ENCODE measurements around the gene DNAH11. TPM values are rescaled to one million over a fixed set of nuclear protein-coding genes. Genes with fewer than 3 reads are reported as not detected.

The DNAH11 gene
- total RNA-seq, 1 experiment from 2014 or later, result 0.39 TPM

DNA sequence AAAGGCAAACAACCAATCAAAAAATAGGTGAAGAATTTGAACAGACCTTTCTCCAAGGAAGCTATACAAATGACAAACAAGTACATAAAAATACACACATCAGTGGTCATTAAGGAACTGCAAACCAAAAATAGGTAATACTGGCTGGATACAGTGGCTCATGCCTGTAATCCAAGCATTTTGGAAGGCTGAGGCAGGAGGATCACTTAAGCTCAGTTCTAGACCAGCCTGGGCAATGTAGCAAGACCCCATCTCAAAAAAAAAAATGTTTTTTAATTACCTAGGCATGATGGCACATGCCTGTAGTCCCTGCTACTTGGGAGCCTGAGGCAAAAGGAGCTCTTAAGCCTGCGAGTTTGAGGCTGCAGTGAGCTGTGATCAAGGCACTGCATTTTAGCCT lies 383.6 kb downstream of the DNAH11 start:
- DNase-seq (ENCODE audit: low read depth, low spot score) (no peak), ATAC-seq (no peak)
- no peaks in the 10 kb centered on the region; the same call in 1 of the 2 replicates for H4K20me1 ChIP-seq (ENCODE audit: insufficient read depth)
- no TSS peak for BruUV-seq (replicated peaks)
- H3K79me2 ChIP-seq (ENCODE audit: insufficient read depth, low read length), result peaks cover 92% of the 10 kb centered on the region
- H3K27me3 ChIP-seq (ENCODE audit: insufficient read depth, low read length), result no peaks in the 10 kb centered on the region
- H2AFZ ChIP-seq (ENCODE audit: low read depth, low read length, poor library complexity, severe bottlenecking), result no peak overlapping the region
- no peak overlapping the region for H3K9ac ChIP-seq (ENCODE audit: low read length)
- ChIA-PET POLR2A (no interaction called here), CTCF (no interaction called here), RAD21 (ENCODE audit: low non-redundant PET in 1 of 2, low total read pairs in 2 of 2, uncharacterized antibody in 2 of 2, unreplicated experiment in 2 of 2) (no interaction called here)
- TF ChIP-seq TCF7L2 (IDR thresholded peaks at IDR 0.05; ENCODE audit: borderline replicate concordance, extremely low read depth, insufficient read depth, insufficient read length) (no peak), RAD21 (IDR thresholded peaks at IDR 0.05; ENCODE audit: low read depth) (no peak), SIN3A (IDR thresholded peaks at IDR 0.05; ENCODE audit: low read depth) (no peak), FOSL1 (IDR thresholded peaks at IDR 0.05; ENCODE audit: low read depth) (no peak), SRF (IDR thresholded peaks at IDR 0.05; ENCODE audit: low read depth) (no peak), YY1 (IDR thresholded peaks at IDR 0.05; ENCODE audit: extremely low read depth, insufficient replicate concordance, low read depth, low read length) (no peak), POLR2AphosphoS5 (IDR thresholded peaks at IDR 0.05; ENCODE audit: low read depth, low read length) (no peak), EZH2 (IDR thresholded peaks at IDR 0.05) (no peak), ZNF274 (IDR thresholded peaks at IDR 0.05; ENCODE audit: low read depth, low read length) (no peak), ELF1 (IDR thresholded peaks at IDR 0.05; ENCODE audit: borderline replicate concordance, low read depth) (no peak), EGR1 (IDR thresholded peaks at IDR 0.05; ENCODE audit: low read depth) (no peak), CBX3 (IDR thresholded peaks at IDR 0.05; ENCODE audit: low read depth) (no peak), POLR2A (IDR thresholded peaks at IDR 0.05; ENCODE audit: borderline replicate concordance, extremely low read depth, insufficient read depth, insufficient read length) (no peak)
- TF ChIP-seq, protein P1, sequence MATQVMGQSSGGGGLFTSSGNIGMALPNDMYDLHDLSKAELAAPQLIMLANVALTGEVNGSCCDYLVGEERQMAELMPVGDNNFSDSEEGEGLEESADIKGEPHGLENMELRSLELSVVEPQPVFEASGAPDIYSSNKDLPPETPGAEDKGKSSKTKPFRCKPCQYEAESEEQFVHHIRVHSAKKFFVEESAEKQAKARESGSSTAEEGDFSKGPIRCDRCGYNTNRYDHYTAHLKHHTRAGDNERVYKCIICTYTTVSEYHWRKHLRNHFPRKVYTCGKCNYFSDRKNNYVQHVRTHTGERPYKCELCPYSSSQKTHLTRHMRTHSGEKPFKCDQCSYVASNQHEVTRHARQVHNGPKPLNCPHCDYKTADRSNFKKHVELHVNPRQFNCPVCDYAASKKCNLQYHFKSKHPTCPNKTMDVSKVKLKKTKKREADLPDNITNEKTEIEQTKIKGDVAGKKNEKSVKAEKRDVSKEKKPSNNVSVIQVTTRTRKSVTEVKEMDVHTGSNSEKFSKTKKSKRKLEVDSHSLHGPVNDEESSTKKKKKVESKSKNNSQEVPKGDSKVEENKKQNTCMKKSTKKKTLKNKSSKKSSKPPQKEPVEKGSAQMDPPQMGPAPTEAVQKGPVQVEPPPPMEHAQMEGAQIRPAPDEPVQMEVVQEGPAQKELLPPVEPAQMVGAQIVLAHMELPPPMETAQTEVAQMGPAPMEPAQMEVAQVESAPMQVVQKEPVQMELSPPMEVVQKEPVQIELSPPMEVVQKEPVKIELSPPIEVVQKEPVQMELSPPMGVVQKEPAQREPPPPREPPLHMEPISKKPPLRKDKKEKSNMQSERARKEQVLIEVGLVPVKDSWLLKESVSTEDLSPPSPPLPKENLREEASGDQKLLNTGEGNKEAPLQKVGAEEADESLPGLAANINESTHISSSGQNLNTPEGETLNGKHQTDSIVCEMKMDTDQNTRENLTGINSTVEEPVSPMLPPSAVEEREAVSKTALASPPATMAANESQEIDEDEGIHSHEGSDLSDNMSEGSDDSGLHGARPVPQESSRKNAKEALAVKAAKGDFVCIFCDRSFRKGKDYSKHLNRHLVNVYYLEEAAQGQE (IDR thresholded peaks at IDR 0.05; ENCODE audit: low read depth), result no peak
- TF ChIP-seq, protein P2, sequence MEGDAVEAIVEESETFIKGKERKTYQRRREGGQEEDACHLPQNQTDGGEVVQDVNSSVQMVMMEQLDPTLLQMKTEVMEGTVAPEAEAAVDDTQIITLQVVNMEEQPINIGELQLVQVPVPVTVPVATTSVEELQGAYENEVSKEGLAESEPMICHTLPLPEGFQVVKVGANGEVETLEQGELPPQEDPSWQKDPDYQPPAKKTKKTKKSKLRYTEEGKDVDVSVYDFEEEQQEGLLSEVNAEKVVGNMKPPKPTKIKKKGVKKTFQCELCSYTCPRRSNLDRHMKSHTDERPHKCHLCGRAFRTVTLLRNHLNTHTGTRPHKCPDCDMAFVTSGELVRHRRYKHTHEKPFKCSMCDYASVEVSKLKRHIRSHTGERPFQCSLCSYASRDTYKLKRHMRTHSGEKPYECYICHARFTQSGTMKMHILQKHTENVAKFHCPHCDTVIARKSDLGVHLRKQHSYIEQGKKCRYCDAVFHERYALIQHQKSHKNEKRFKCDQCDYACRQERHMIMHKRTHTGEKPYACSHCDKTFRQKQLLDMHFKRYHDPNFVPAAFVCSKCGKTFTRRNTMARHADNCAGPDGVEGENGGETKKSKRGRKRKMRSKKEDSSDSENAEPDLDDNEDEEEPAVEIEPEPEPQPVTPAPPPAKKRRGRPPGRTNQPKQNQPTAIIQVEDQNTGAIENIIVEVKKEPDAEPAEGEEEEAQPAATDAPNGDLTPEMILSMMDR (IDR thresholded peaks at IDR 0.05 in 2 of 3, conservative IDR thresholded peaks at IDR 0.05 in 1 of 3; ENCODE audit: borderline replicate concordance in 1 of 3, insufficient read depth in 1 of 3, low read depth in 2 of 3, low read length in 2 of 3), result no peak
- TF ChIP-seq, protein P3, sequence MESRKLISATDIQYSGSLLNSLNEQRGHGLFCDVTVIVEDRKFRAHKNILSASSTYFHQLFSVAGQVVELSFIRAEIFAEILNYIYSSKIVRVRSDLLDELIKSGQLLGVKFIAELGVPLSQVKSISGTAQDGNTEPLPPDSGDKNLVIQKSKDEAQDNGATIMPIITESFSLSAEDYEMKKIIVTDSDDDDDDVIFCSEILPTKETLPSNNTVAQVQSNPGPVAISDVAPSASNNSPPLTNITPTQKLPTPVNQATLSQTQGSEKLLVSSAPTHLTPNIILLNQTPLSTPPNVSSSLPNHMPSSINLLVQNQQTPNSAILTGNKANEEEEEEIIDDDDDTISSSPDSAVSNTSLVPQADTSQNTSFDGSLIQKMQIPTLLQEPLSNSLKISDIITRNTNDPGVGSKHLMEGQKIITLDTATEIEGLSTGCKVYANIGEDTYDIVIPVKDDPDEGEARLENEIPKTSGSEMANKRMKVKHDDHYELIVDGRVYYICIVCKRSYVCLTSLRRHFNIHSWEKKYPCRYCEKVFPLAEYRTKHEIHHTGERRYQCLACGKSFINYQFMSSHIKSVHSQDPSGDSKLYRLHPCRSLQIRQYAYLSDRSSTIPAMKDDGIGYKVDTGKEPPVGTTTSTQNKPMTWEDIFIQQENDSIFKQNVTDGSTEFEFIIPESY (IDR thresholded peaks at IDR 0.05; ENCODE audit: extremely low read depth, insufficient replicate concordance, low read length), result no peak
- TF ChIP-seq, protein P4, sequence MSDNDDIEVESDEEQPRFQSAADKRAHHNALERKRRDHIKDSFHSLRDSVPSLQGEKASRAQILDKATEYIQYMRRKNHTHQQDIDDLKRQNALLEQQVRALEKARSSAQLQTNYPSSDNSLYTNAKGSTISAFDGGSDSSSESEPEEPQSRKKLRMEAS (IDR thresholded peaks at IDR 0.05), result no peak
- TF ChIP-seq, protein P5, sequence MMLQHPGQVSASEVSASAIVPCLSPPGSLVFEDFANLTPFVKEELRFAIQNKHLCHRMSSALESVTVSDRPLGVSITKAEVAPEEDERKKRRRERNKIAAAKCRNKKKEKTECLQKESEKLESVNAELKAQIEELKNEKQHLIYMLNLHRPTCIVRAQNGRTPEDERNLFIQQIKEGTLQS (IDR thresholded peaks at IDR 0.05), result no peak
- H3K4me3 ChIP-seq (replicated peaks in 1 of 2; ENCODE audit: low read depth in 1 of 2, low read length in 2 of 2), result no peak overlapping the region
- no peak overlapping the region for H3K27ac ChIP-seq (ENCODE audit: low read depth, low read length)
- H3K36me3 ChIP-seq (ENCODE audit: control insufficient read depth in 1 of 2, insufficient read depth in 2 of 2, low read length in 2 of 2), result no peaks in the 10 kb centered on the region
- H3K4me1 ChIP-seq (ENCODE audit: control insufficient read depth in 1 of 2, insufficient read depth in 2 of 2, low read length in 2 of 2), result peaks cover 3 to 9% of the 10 kb centered on the region in 2 experiments; a peak in 2 of 4 replicates
- no peak overlapping the region for H3K4me2 ChIP-seq (ENCODE audit: low read length)
- intact Hi-C loops (cut with micrococcal nuclease), result no loop called here
- H3K9me3 ChIP-seq (ENCODE audit: control insufficient read depth in 1 of 2, insufficient read depth in 1 of 2, low read depth in 1 of 2, low read length in 2 of 2), result no peaks in the 10 kb centered on the region
- H3K9me2 ChIP-seq (ENCODE audit: insufficient read depth), result no peaks in the 10 kb centered on the region

All from HCT116 (cell line).